B cell (primary cell): ENCODE data around the gene EIF2B2. TPM values are rescaled to one million over a fixed set of nuclear protein-coding genes. Genes with fewer than 3 reads are reported as not detected.

ENCODE experiments used
- ATAC-seq: fragments of 200-7000 bp; cut with Tn5 transposase; one replicate; pipeline ENCODE4 v1.10.0; 2021; ENCODE audit warnings: low read depth, mild to moderate bottlenecking, moderate number of reproducible peaks, moderate library complexity
- CTCF ChIA-PET: fragments of 350-600 bp; sonication (Branson Sonifier 250); formaldehyde crosslinking; loops from one replicate; lab custom pipeline; 2021; ENCODE audit warnings: antibody characterized with exemption, inconsistent platforms; lab: Charles Lee
- POLR2A ChIA-PET: fragments of 350-600 bp; sonication (Branson Sonifier 250); formaldehyde crosslinking; loops from one replicate; lab custom pipeline; 2021; ENCODE audit warnings: antibody characterized with exemption; lab: Charles Lee
- DNase-seq: peaks from one replicate; pipeline ENCODE4 v3.0.0; 2013
- H2AFZ ChIP-seq: 2 replicates; pipeline ENCODE4 v1.6.1; 2012; ENCODE audit warnings: mild to moderate bottlenecking, low read depth, low read length; ENCODE audit not compliant: insufficient read depth, poor library complexity, severe bottlenecking
- H3K27ac ChIP-seq, 2 donors: 1 replicate in 1 of 2; 2 replicates in 1 of 2; pipeline ENCODE4 v1.5.1; 2012 to 2013; ENCODE audit warnings: low read length in 2 of 2, mild to moderate bottlenecking in 2 of 2, moderate library complexity in 1 of 2
- H3K27me3 ChIP-seq, 4 experiments: fragments of 200-600 bp in 1 of 4; sonication (generic) in 1 of 4; replicated peaks in 1 of 4; 1 replicate in 2 of 4; 2 replicates in 2 of 4; pipeline versions ENCODE4 v1.6.1 to v1.7.0; 2013 to 2016; ENCODE audit warnings: low read length in 3 of 4, mild to moderate bottlenecking in 2 of 4, mixed read lengths in 1 of 4, moderate library complexity in 1 of 4; ENCODE audit not compliant: insufficient read depth in 4 of 4, control insufficient read depth in 3 of 4; ENCODE audit errors: control extremely low read depth in 1 of 4
- H3K36me3 ChIP-seq, 2 experiments: replicated peaks in 1 of 2; 1 replicate in 1 of 2; 2 replicates in 1 of 2; pipeline versions ENCODE4 v1.6.1 to v1.7.1; 2013; ENCODE audit warnings: low read length in 1 of 2; ENCODE audit not compliant: insufficient read depth in 2 of 2, control insufficient read depth in 1 of 2; ENCODE audit errors: control extremely low read depth in 1 of 2, extremely low read depth in 1 of 2
- H3K4me1 ChIP-seq, 2 donors: fragments of 200-600 bp in 1 of 2; sonication (generic) in 1 of 2; 1 replicate in 1 of 2; 2 replicates in 1 of 2; pipeline versions ENCODE4 v1.5.1 to v1.6.1; 2013 to 2017; ENCODE audit warnings: low read length in 2 of 2; ENCODE audit not compliant: control insufficient read depth in 2 of 2, insufficient read depth in 2 of 2
- H3K4me2 ChIP-seq: replicated peaks from 2 replicates; pipeline ENCODE3; 2012; ENCODE audit warnings: mild to moderate bottlenecking, low read depth, low read length; ENCODE audit not compliant: poor library complexity, severe bottlenecking
- H3K4me3 ChIP-seq, 5 experiments: fragments of 200-600 bp in 1 of 5; sonication (generic) in 1 of 5; 1 replicate in 3 of 5; 2 replicates in 2 of 5; pipeline versions ENCODE4 v1.5.1 to v1.7.0; 2011 to 2016; ENCODE audit warnings: low read length in 4 of 5, mild to moderate bottlenecking in 4 of 5, low read depth in 2 of 5, control low read depth in 1 of 5, moderate library complexity in 1 of 5; ENCODE audit not compliant: insufficient read depth in 1 of 5; ENCODE audit errors: control extremely low read depth in 1 of 5, extremely low read depth in 1 of 5
- H3K79me2 ChIP-seq: fragments of 200-600 bp; sonication (generic); one replicate; pipeline ENCODE4 v1.6.0; 2016; ENCODE audit warnings: low read length; ENCODE audit not compliant: control insufficient read depth, insufficient read depth
- H3K9ac ChIP-seq: fragments of 200-600 bp; sonication (generic); 2 replicates; pipeline ENCODE4 v1.6.1; 2017; ENCODE audit warnings: mild to moderate bottlenecking, low read length, moderate library complexity
- H3K9me3 ChIP-seq, 3 donors: one replicate each; pipeline versions ENCODE4 v1.6.1 to v1.7.1; 2013; ENCODE audit warnings: low read length in 2 of 3; ENCODE audit not compliant: control insufficient read depth in 2 of 3, insufficient read depth in 1 of 3; ENCODE audit errors: control extremely low read depth in 1 of 3
- H4K20me1 ChIP-seq: 2 replicates; pipeline ENCODE4 v1.6.0; 2012; ENCODE audit warnings: mild to moderate bottlenecking, low read length; ENCODE audit not compliant: insufficient read depth, control insufficient read depth, poor library complexity, severe bottlenecking
- H3K27ac Mint-ChIP-seq: one replicate; pipeline ENCODE4 v1.8.0; 2021; ENCODE audit warnings: mixed read lengths
- H3K27me3 Mint-ChIP-seq: one replicate; pipeline ENCODE4 v1.8.0; 2021; ENCODE audit warnings: mixed read lengths
- H3K4me1 Mint-ChIP-seq: one replicate; pipeline ENCODE4 v1.8.0; 2021; ENCODE audit warnings: mixed read lengths
- H3K4me3 Mint-ChIP-seq: one replicate; pipeline ENCODE4 v1.8.0; 2021; ENCODE audit warnings: mixed read lengths
- H3K9me3 Mint-ChIP-seq: one replicate; pipeline ENCODE4 v1.8.0; 2022; ENCODE audit warnings: mixed read lengths; ENCODE audit not compliant: insufficient read depth
- CTCF ChIP-seq: fragments of 200-600 bp; IDR thresholded peaks from one replicate; pipeline ENCODE4 v1.8.0; 2022; ENCODE audit warnings: antibody characterized with exemption, mild to moderate bottlenecking
- EZH2 ChIP-seq: IDR thresholded peaks from 2 replicates; pipeline ENCODE4 v1.6.1; 2012; ENCODE audit warnings: borderline replicate concordance, low read depth, mild to moderate bottlenecking, moderate library complexity, low read length; ENCODE audit not compliant: insufficient read depth, poor library complexity, severe bottlenecking
- WGBS: methylation state at CpG from one replicate; pipeline ENCODE4 v1.1.5; 2013; ENCODE audit warnings: missing lambda C conversion rate; ENCODE audit not compliant: insufficient coverage; 5-methylcytosine and 5-hydroxymethylcytosine counted together
- intact Hi-C: fragments of 100-400 bp; cut with micrococcal nuclease; formaldehyde crosslinking; loops from one replicate; pipeline ENCODE4 v1.10.0; 2022
- polyA plus RNA-seq: library from polyadenylated mRNA; depleted of rRNA; stranded (reverse); fragments of >200 nt; gene quantifications from 2 replicates; pipeline ENCODE4 v1.2.3, GENCODE V29; 2012
- total RNA-seq, 2 donors: library from RNA; stranded (reverse); fragments of 120-200 nt in 1 of 2; gene quantifications; 1 replicate in 1 of 2; 2 replicates in 1 of 2; pipeline versions ENCODE4 v1.2.3 to v1.2.4, GENCODE V29; 2013 to 2022

Gene EIF2B2
- total and polyA plus RNA-seq, 2 donors (not counting 1 experiment from before 2014, with no cell fraction given), result 25.5 to 27.6 TPM

GRCh38 chr14:75030147-75030546 lies 27.4 kb downstream of the EIF2B2 start:
- Histone ChIP-seq H3K4me1 (no peaks in the 10 kb centered on the region), H2AFZ (no peak overlapping the region), H4K20me1 (no peaks in the 10 kb centered on the region), H3K27ac (no peak overlapping the region), H3K79me2 (no peaks in the 10 kb centered on the region), H3K27me3 (no peaks in the 10 kb centered on the region), H3K9ac (no peak overlapping the region), H3K36me3 (peaks cover 9 to 29% of the 10 kb centered on the region in 2 experiments), H3K9me3 (no peaks in the 10 kb centered on the region), H3K4me2 (no peak overlapping the region), H3K4me3 (no peak overlapping the region)
- CTCF ChIA-PET, result no interaction called here
- no peak for TF ChIP-seq CTCF
- no peak for TF ChIP-seq EZH2
- Mint-ChIP-seq H3K27ac (no peak overlapping the region), H3K9me3 (no peaks in the 10 kb centered on the region), H3K27me3 (no peaks in the 10 kb centered on the region), H3K4me3 (no peak overlapping the region), H3K4me1 (no peaks in the 10 kb centered on the region)
- no peak for ATAC-seq
- no peak for DNase-seq
- no CpG with 5 or more reads among the region's 1 CpG for WGBS
- POLR2A ChIA-PET, result no interaction called here
- intact Hi-C loops, result no loop called here

GRCh38 chr14:75032939-75033338 lies 30.2 kb downstream of the EIF2B2 start:
- Histone ChIP-seq H3K4me3 (no peak overlapping the region), H3K79me2 (no peaks in the 10 kb centered on the region), H3K36me3 (peaks cover 7 to 36% of the 10 kb centered on the region in 2 experiments), H4K20me1 (no peaks in the 10 kb centered on the region), H3K9ac (no peak overlapping the region), H3K27ac (no peak overlapping the region), H3K4me2 (no peak overlapping the region), H2AFZ (no peak overlapping the region), H3K4me1 (no peaks in the 10 kb centered on the region), H3K9me3 (no peaks in the 10 kb centered on the region), H3K27me3 (no peaks in the 10 kb centered on the region)
- Mint-ChIP-seq H3K27me3 (no peaks in the 10 kb centered on the region), H3K27ac (no peak overlapping the region), H3K4me1 (no peaks in the 10 kb centered on the region), H3K4me3 (no peak overlapping the region), H3K9me3 (no peaks in the 10 kb centered on the region)
- DNase-seq, result no peak
- no peak for TF ChIP-seq CTCF
- no peak for TF ChIP-seq EZH2
- intact Hi-C loops, result no loop called here
- ATAC-seq, result no peak
- ChIA-PET POLR2A (no interaction called here), CTCF (no interaction called here)
- WGBS, result no CpG with 5 or more reads among the region's 2 CpGs
